Sigmoid colon (tissue), 4 donors: ENCODE measurements around the gene BTNL9.

Source experiments
- CTCF ChIP-seq, 4 experiments: fragments of 450-650 bp in 3 of 4; fragments of 200-600 bp in 1 of 4; IDR thresholded peaks; one replicate each; pipeline ENCODE4 v1.5.1; 2016 to 2019; ENCODE audit warnings: antibody characterized with exemption in 4 of 4, mild to moderate bottlenecking in 3 of 4, moderate library complexity in 2 of 4
- EP300 ChIP-seq, 4 donors: sonication (generic); formaldehyde crosslinking; IDR thresholded peaks; one replicate each; pipeline ENCODE4 v1.6.1; 2017; ENCODE audit warnings: antibody characterized with exemption in 4 of 4
- POLR2A ChIP-seq, 2 donors: fragments of 450-650 bp; IDR thresholded peaks; one replicate each; pipeline ENCODE4 v1.6.1; 2016; ENCODE audit warnings: antibody characterized with exemption in 2 of 2, mild to moderate bottlenecking in 2 of 2, moderate library complexity in 2 of 2
- POLR2AphosphoS5 ChIP-seq, 4 donors: sonication (generic); formaldehyde crosslinking; IDR thresholded peaks; one replicate each; pipeline ENCODE4 v1.6.1; 2017; ENCODE audit warnings: antibody characterized with exemption in 4 of 4

- no peak for TF ChIP-seq POLR2A (IDR thresholded peaks at IDR 0.05)
- no peak for TF ChIP-seq CTCF (IDR thresholded peaks at IDR 0.05)
- no peak for TF ChIP-seq POLR2AphosphoS5 (IDR thresholded peaks at IDR 0.05)
- no peak for TF ChIP-seq EP300 (IDR thresholded peaks at IDR 0.05)
Observed at GRCh38 chr5:181092428-181092827, 52.4 kb downstream of the BTNL9 start.
